OCI-LY7 (cell line): ENCODE measurements around the gene MT3.

Experiments
- EZH2phosphoT487 ChIP-seq: fragments of 200-600 bp; sonication (generic); IDR thresholded peaks from 2 replicates; pipeline ENCODE4 v1.6.1; 2018; ENCODE audit warnings: low read depth, borderline replicate concordance, mild to moderate bottlenecking, mixed run types, antibody characterized with exemption, low read length, moderate library complexity, mixed read lengths
- TF ChIP-seq, protein P1 (sequence below): fragments of 200-600 bp; sonication (generic); conservative IDR thresholded peaks from 2 replicates; pipeline ENCODE4 v1.5.1; 2014; ENCODE audit warnings: mild to moderate bottlenecking, antibody characterized with exemption, low read length, moderate library complexity, mixed read lengths

DNA sequence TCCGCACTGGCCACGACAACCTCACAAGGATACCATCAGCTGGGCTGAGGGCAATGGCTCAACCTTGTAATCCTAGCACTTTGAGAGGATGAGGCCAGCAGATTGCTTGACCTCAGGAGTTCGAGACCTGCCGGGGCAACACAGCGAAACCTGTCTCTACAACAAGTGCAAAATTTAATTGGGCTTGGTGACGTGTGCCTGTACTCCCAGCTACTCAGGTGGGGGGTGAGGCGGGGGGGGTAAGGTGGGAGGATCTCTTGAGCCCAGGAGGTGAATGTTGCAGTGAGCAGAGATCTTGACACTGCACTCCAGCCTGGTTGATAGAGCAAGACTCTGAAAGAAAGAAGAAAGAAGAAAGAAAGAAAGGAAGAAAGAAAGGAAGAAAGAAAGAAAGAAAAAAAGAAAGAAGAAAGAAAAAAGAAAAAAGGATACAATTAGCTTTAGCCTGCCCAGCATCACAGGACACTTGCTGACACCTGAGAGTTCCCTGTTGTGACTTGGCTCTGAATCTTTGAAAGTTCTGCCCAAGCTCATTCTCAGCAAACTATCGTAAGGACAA is 31.1 kb downstream of the MT3 start:
- TF ChIP-seq, protein P1, sequence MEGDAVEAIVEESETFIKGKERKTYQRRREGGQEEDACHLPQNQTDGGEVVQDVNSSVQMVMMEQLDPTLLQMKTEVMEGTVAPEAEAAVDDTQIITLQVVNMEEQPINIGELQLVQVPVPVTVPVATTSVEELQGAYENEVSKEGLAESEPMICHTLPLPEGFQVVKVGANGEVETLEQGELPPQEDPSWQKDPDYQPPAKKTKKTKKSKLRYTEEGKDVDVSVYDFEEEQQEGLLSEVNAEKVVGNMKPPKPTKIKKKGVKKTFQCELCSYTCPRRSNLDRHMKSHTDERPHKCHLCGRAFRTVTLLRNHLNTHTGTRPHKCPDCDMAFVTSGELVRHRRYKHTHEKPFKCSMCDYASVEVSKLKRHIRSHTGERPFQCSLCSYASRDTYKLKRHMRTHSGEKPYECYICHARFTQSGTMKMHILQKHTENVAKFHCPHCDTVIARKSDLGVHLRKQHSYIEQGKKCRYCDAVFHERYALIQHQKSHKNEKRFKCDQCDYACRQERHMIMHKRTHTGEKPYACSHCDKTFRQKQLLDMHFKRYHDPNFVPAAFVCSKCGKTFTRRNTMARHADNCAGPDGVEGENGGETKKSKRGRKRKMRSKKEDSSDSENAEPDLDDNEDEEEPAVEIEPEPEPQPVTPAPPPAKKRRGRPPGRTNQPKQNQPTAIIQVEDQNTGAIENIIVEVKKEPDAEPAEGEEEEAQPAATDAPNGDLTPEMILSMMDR: no peak
- no peak for TF ChIP-seq EZH2phosphoT487
